Caco-2 (cell line): ENCODE results near the gene SELENOO. TPM values are rescaled to one million over a fixed set of nuclear protein-coding genes. Genes with fewer than 3 reads are reported as not detected.

Experiments
- BruUV-seq: library from RNA; stranded (reverse); fragments of 400-500 nt; replicated peaks from 2 replicates; lab custom pipeline; 2021; lab: Mats Ljungman, UMichigan
- CTCF ChIA-PET: fragments of 300-600 bp; sonication (Branson Sonifier 250); formaldehyde crosslinking; loops from one replicate; lab custom pipeline; 2022; ENCODE audit warnings: antibody characterized with exemption; lab: Charles Lee
- POLR2A ChIA-PET: fragments of 300-600 bp; sonication (Branson Sonifier 250); formaldehyde crosslinking; loops from one replicate; lab custom pipeline; 2022; ENCODE audit warnings: antibody characterized with exemption; lab: Charles Lee
- DNase-seq, 2 experiments: peaks; one replicate each; pipeline versions ENCODE4 v3.0.0 to v3.0.0-alpha.2; 2020 to 2022
- H3K27me3 ChIP-seq: replicated peaks from 2 replicates; pipeline ENCODE4 v1.6.0; 2011; ENCODE audit warnings: low read length; ENCODE audit not compliant: control insufficient read depth, insufficient read depth
- H3K36me3 ChIP-seq: 2 replicates; pipeline ENCODE4 v1.5.1; 2011; ENCODE audit warnings: low read length; ENCODE audit not compliant: control insufficient read depth, insufficient read depth
- H3K4me1 ChIP-seq: fragments of 250-450 bp; sonication (Bioruptor Pico); 2 replicates; pipeline ENCODE4 v1.5.1; 2020; ENCODE audit warnings: mild to moderate bottlenecking
- H3K4me3 ChIP-seq: 2 replicates; pipeline ENCODE4 v1.5.1; 2011; ENCODE audit warnings: low read depth, mild to moderate bottlenecking, control low read depth, low read length
- H3K9me3 ChIP-seq: fragments of 250-450 bp; sonication (Bioruptor Pico); 2 replicates; pipeline ENCODE4 v1.5.1; 2020; ENCODE audit warnings: mild to moderate bottlenecking, moderate library complexity
- H3K27ac Mint-ChIP-seq: one replicate; pipeline ENCODE4 v1.8.0; 2022; ENCODE audit warnings: mixed read lengths; ENCODE audit not compliant: unreplicated experiment
- H3K27me3 Mint-ChIP-seq: one replicate; pipeline ENCODE4 v1.8.0; 2022; ENCODE audit warnings: mixed read lengths; ENCODE audit not compliant: insufficient read depth, unreplicated experiment
- H3K36me3 Mint-ChIP-seq: one replicate; pipeline ENCODE4 v1.8.0; 2022; ENCODE audit warnings: mild to moderate bottlenecking, mixed read lengths; ENCODE audit not compliant: insufficient read depth, unreplicated experiment
- H3K4me1 Mint-ChIP-seq: one replicate; pipeline ENCODE4 v1.8.0; 2022; ENCODE audit warnings: low read depth, mixed read lengths; ENCODE audit not compliant: unreplicated experiment
- H3K4me3 Mint-ChIP-seq: one replicate; pipeline ENCODE4 v1.8.0; 2022; ENCODE audit warnings: mild to moderate bottlenecking, moderate library complexity, mixed read lengths; ENCODE audit not compliant: unreplicated experiment
- H3K9me3 Mint-ChIP-seq: one replicate; pipeline ENCODE4 v1.8.0; 2022; ENCODE audit warnings: mixed read lengths; ENCODE audit not compliant: unreplicated experiment
- intact Hi-C: fragments of 100-400 bp; cut with micrococcal nuclease; formaldehyde crosslinking; loops from one replicate; pipeline ENCODE4 v1.10.0; 2022; ENCODE audit not compliant: unreplicated experiment
- total RNA-seq: library from RNA; stranded (reverse); gene quantifications from 2 replicates; pipeline ENCODE4 v1.2.3, GENCODE V29; 2022
- TF ChIP-seq, protein P1 (sequence below), 2 experiments: fragments of 200-600 bp in 1 of 2; IDR thresholded peaks; 1 replicate in 1 of 2; 2 replicates in 1 of 2; pipeline versions ENCODE4 v1.5.1 to v1.8.0; 2011 to 2022; ENCODE audit warnings: antibody characterized with exemption in 1 of 2, control low read depth in 1 of 2, inconsistent platforms in 1 of 2, low read depth in 1 of 2, low read length in 1 of 2, mild to moderate bottlenecking in 1 of 2, moderate library complexity in 1 of 2; ENCODE audit not compliant: insufficient read depth in 1 of 2, severe bottlenecking in 1 of 2, unreplicated experiment in 1 of 2

Gene SELENOO
- total RNA-seq, 1 experiment from 2014 or later = 29.3 TPM

DNA sequence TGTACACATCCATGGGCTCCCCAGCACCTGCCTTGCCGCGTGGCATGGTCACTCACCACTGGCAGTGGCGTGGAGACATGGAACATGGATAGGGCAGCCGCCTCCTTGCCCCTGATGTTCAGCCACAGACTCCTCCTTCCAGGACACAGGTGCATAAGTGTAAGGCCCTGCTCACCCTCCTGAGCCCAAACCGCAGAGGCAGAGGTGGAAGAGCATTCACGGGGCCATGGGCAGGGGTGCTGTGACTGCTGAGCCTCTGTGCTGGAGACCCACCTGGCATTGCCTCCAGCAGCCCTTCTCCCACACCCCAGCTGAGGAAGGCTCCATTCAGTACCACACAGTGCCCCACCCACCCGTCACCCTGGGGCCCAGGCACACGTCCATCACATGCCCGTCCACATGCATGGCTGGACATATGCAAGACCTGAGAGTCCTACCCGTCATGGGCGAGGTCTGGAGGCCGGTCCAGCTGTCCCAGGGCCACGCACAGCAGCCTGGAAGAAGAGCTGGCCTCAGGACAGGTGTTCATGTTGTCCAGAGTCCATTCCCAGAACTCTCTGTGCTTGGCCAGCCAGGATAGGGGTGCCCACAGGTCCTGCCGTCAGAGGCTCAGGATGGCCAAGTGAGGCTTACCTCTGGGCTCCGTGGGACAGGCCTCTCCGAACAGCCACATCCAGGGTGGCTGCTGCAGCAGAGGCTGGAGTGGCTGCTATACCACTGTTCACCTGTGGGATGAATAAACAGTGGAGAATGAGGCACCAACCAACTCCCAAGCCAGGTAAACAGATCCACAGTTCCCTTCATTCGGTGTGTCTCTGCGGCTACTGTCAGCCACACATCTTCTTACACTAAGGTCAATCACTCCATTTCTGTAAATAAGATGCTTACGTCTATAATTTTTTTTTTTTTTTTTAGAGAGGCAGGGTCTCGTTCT lies 45.7 kb downstream of the SELENOO start:
- peak overlapping the region; percentile 58; the same call in 1 of the 2 replicates for H3K4me3 ChIP-seq

DNA sequence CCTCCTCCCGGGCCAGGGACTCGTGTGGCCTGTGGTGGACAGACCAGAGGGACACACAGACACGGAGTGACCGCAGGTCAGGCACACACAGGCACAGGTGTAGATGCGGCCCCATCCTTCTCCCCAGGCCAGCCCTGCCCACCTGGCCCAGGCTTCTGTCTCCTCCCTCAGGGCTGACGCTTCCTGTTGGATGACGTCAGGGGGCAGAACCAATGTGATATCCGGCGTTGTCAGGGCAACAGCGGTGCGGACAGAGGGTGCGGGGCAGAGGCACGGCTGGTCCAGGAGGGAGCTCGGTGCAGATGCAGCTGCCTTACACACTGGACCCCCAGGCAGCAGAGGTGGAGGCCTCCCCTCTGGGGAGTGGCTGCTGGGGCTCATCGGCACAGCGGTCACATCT lies 46.9 kb downstream of the SELENOO start:
- POLR2A ChIA-PET = interaction anchor here (0.8 kb wide), 1 partner anchor 260 kb away, joined by 3 read pairs; the partner anchor contains the start of gene LMF2
- H3K4me3 ChIP-seq = no peak overlapping the region
- CTCF ChIA-PET = no interaction called here
- no peaks in the 10 kb centered on the region for H3K27me3 Mint-ChIP-seq
- peaks cover 26% of the 10 kb centered on the region for H3K4me1 ChIP-seq
- DNase-seq = no peak
- no peaks in the 10 kb centered on the region for H3K4me1 Mint-ChIP-seq
- no peaks in the 10 kb centered on the region for H3K9me3 ChIP-seq
- no peak overlapping the region for H3K4me3 Mint-ChIP-seq
- H3K36me3 ChIP-seq = peaks cover 9% of the 10 kb centered on the region; the same call in 1 of the 2 replicates
- no peaks in the 10 kb centered on the region for H3K9me3 Mint-ChIP-seq
- no peak overlapping the region for H3K27ac Mint-ChIP-seq
- BruUV-seq = no TSS peak
- TF ChIP-seq, protein P1, sequence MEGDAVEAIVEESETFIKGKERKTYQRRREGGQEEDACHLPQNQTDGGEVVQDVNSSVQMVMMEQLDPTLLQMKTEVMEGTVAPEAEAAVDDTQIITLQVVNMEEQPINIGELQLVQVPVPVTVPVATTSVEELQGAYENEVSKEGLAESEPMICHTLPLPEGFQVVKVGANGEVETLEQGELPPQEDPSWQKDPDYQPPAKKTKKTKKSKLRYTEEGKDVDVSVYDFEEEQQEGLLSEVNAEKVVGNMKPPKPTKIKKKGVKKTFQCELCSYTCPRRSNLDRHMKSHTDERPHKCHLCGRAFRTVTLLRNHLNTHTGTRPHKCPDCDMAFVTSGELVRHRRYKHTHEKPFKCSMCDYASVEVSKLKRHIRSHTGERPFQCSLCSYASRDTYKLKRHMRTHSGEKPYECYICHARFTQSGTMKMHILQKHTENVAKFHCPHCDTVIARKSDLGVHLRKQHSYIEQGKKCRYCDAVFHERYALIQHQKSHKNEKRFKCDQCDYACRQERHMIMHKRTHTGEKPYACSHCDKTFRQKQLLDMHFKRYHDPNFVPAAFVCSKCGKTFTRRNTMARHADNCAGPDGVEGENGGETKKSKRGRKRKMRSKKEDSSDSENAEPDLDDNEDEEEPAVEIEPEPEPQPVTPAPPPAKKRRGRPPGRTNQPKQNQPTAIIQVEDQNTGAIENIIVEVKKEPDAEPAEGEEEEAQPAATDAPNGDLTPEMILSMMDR (IDR thresholded peaks at IDR 0.05; ENCODE audit: insufficient read depth in 1 of 2, low read depth in 1 of 2, low read length in 1 of 2, severe bottlenecking in 1 of 2, unreplicated experiment in 1 of 2) = no peak
- H3K27me3 ChIP-seq = no peaks in the 10 kb centered on the region
- intact Hi-C loops = no loop called here
- H3K36me3 Mint-ChIP-seq = peaks cover 56% of the 10 kb centered on the region

More for the DNA sequence above, 45.7 kb downstream of the SELENOO start:
- POLR2A ChIA-PET = no interaction called here
- Histone ChIP-seq H3K36me3 (peaks cover 9% of the 10 kb centered on the region; the same call in 1 of the 2 replicates), H3K9me3 (no peaks in the 10 kb centered on the region), H3K27me3 (no peaks in the 10 kb centered on the region), H3K4me1 (peaks cover 19% of the 10 kb centered on the region)
- no TSS peak for BruUV-seq
- intact Hi-C loops = no loop called here
- peak overlapping the region; percentile 76 for H3K4me3 Mint-ChIP-seq
- H3K27me3 Mint-ChIP-seq = no peaks in the 10 kb centered on the region
- peaks cover 4% of the 10 kb centered on the region for H3K4me1 Mint-ChIP-seq
- no peak overlapping the region for H3K27ac Mint-ChIP-seq
- DNase-seq = peak in 1 of 2 experiments; percentile 54
- no peaks in the 10 kb centered on the region for H3K9me3 Mint-ChIP-seq
- CTCF ChIA-PET = no interaction called here
- peaks cover 56% of the 10 kb centered on the region for H3K36me3 Mint-ChIP-seq
- TF ChIP-seq, protein P1 (IDR thresholded peaks at IDR 0.05; ENCODE audit: insufficient read depth in 1 of 2, low read depth in 1 of 2, low read length in 1 of 2, severe bottlenecking in 1 of 2, unreplicated experiment in 1 of 2) = peak in 1 of 2 experiments; percentile 26

DNA sequence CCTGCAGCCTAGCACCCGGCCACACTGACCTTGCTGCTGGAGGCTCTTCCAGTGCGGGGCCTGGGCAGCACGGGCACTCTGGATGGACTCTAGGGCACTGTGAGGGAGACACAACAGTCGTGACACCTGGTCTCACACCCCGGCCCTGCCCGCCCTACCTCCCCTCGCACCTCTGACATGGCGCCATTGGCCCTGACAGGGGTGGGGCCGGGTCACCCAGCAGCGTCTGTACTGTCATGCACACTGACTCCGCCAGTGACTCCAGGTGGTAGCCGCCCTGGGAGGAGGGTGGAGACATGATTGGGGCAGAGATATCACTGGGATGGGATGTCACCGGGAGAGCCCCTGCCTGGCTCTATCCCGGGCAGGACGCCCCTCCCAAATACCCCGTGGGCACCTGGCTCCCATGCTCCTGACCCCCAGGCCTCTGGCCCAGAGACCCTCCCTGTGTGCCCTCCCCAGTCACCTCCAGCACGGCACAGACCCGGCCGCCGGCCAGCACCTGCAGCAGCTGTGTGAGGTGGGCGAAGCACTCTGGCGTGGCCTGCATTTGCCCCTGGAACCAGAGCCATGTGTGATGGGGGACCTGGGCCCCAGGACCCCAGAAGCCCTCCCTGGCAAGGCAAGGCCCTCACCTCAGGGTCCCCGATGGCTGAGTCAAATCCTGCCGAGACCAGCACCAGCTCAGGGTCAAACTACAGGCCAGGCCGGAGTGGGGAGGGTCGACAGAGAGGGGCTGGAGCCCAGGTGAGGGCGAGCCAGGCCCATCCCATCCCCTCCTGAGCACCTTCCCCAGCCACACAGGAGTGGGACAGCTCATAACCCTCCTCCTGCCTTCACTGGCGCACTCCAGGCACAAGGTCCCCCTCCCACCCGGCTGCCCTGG lies 47.6 kb downstream of the SELENOO start:
- H3K27me3 Mint-ChIP-seq = no peaks in the 10 kb centered on the region
- DNase-seq = no peak
- no peak overlapping the region for H3K27ac Mint-ChIP-seq
- H3K4me3 Mint-ChIP-seq = no peak overlapping the region
- no peaks in the 10 kb centered on the region for H3K4me1 Mint-ChIP-seq
- no peaks in the 10 kb centered on the region for H3K9me3 Mint-ChIP-seq
- peaks cover 56% of the 10 kb centered on the region for H3K36me3 Mint-ChIP-seq
- Histone ChIP-seq H3K4me3 (no peak overlapping the region), H3K9me3 (no peaks in the 10 kb centered on the region), H3K4me1 (peaks cover 26% of the 10 kb centered on the region), H3K36me3 (peaks cover 9% of the 10 kb centered on the region; the same call in 1 of the 2 replicates), H3K27me3 (no peaks in the 10 kb centered on the region)
- intact Hi-C loops = no loop called here
- CTCF ChIA-PET = no interaction called here
- TF ChIP-seq, protein P1 (IDR thresholded peaks at IDR 0.05; ENCODE audit: insufficient read depth in 1 of 2, low read depth in 1 of 2, low read length in 1 of 2, severe bottlenecking in 1 of 2, unreplicated experiment in 1 of 2) = no peak
- no TSS peak for BruUV-seq
- POLR2A ChIA-PET = no interaction called here
